Stimulated activated CD4-positive, alpha-beta T cell treated with anti-CD3 and anti-CD28 coated beads, Interleukin-12 subunit alpha, Interleukin-12 subunit beta, amount 100 ng/mL, for 4 hours (primary cell): Measurements from ENCODE around the gene TTLL13.
"Not testable (repeated sequence)": the region's sequence is repeated elsewhere in the genome, so short reads cannot be mapped to it uniquely, and the experiment has no call there.

ENCODE experiments used
- DNase-seq: peaks from one replicate; pipeline ENCODE4 v3.0.0-alpha.2; 2020

The TTLL13 gene

DNA sequence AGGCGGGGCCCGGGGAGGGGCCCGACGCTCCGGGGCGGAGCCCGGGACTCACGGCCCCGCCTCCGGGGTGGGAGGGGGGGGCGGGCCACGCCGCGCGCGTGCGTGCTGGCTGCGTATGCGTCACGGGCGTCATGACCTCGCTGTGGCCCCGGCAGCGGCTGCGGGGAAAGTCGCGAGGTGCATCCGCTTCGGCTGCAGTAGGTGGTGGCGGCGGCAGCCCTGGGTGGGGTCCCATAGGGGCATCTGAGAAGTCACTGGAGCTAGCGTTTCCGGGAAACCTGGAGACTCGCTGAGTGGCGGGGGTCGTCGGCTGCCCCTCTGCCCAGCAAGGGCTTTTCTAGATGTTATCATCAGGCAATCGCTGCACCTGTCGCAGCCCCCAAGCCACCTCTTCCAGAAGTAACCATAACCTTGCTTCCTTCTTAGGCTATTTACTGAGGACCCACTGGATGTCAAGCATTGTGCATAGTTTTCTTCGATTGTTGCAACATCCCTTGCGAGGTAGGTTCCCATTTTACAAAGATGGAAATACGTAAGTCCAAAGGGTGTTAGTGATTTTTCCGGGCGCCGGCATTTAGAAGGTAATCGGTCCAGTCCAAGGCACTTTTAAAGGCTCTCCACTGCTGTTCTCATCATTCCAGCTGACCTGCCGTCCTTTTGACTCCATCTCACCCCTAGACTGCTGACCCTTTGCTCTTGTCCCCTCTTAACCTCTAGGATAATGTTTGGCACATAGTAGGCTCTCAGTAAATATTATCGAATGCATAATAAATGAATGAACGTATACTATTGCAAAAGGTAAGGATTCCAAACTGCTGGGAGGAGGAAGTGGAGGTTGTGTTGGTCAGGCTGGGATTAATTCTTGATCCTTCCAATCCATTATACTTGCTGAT, 15.0 kb upstream of the TTLL13 start, which contains the start of gene GDPGP1:
Gene GDPGP1 (plus strand): TSS at position 114 of the 893 bp plus-strand sequence. CDS start 6,700 bp downstream, outside the sequence.
- no peak for DNase-seq

DNA sequence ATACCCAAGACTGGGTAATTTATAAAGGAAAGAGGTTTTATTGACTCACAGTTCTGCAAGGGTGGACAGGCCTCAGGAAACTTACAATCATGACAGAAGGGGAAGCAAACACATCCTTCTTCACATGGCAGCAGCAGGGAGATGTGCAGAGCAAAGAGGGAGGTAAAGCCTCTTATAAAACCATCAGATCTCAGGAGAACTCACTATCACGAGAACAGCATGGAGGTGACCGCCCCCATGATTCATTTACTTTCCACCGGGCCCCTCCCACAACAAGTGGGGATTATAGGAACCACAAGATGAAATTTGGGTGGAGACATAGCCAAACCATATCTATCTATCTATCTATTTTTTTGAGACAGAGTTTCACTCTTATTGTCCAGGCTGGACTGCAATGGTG, 10.0 kb upstream of the TTLL13 start:
- no peak for DNase-seq

DNA sequence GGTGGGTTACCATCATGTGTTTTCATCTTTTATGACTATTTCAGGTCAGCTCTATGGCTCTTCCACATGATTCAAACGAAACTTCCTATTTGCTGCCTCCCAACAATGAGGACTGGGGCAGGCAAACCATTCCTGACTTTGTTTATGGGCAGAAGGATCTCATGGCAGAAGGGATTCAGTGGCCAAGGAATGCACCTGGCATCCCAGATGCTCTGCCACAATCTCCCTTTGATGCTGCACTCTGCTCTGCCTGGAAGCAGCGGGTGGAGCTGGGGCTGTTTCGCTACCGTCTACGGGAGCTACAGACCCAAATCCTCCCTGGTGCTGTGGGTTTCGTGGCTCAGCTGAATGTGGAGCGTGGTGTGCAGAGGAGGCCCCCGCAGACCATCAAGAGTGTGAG, 8.5 kb upstream of the TTLL13 start:
- no peak for DNase-seq

DNA sequence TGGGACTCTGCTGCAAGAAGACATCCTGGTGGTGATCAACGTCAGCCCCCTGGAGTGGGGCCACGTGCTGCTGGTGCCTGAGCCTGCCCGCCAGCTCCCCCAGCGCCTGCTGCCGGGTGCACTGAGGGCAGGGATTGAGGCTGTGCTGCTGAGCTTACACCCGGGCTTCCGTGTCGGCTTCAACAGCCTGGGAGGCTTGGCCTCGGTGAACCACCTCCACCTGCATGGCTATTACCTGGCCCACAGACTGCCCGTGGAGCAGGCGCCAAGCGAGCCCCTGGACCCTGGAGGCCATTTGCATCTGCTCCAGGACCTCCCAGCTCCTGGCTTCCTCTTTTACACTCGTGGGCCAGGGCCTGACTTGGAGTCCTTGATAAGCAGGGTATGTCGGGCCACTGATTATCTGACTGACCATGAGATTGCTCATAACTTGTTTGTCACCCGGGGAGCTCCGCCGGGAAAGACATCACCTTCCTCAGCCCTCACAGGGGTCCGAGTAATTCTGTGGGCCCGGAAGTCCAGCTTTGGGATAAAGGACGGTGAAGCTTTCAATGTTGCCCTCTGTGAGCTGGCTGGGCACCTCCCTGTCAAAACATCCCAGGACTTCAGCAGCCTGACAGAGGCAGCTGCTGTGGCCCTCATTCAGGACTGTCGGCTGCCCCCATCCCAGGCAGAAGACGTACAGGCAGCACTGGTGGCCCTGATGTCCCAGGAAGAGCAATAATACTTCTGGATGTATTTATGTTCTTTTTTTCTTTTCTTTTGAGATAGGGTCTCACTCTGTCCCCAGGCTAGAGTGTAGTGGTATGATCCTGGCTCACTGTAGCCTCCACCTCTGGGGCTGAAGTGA, 7.8 kb upstream of the TTLL13 start:
- DNase-seq: no peak

DNA sequence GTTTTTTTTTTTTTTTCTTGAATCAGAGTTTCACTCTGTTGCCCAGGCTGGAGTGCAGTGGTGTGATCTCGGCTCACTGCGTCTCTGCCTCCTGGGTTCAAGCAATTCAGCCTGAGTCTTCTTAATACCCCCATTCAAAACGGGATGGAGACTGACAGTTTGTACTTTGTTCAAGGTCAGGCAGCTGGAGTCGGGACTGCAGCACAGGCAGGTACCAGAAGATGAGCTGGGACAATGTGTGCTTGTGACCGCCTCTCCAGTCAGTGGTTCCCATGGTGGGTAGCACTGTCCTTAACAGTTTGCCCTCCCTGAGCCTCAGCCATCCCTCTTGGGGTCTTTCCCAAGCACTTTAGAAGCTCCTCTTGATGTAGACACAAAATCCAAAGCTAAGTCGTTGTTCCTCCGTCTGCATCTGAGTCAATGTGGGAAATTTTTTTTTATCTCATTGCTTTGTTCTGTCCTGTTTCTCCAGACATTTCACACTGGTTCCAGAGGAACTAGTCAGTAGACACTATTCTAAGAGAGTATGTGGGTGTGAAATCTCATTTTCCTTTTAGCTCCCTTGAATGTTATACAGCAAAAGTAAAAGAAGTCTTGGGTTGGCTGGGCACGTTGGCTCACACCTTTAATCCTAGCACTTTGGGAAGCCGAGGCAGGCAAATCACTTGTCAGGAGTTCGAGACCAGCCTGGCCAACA, 5.3 kb upstream of the TTLL13 start:
- DNase-seq: no peak

DNA sequence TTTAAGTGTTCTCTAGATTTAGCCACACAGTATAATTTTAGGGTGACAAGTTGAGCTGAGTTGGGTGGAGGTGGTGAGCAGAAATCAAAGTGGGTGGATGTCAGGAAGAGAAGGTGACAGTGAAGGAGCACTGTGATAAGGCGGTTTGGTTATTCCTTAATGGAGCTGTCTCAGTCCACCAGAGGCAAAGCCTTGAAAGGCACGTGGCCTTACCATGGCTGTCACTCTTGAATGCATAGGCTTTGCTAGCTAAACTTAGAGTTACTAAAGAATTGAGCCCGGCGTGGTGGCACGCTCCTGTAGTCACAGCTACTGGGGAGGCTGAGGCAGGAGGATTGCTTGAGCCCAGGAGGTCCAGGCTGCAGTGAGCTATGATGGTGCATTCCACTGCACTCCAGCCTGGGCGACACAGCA, 560 bp upstream of the TTLL13 start:
- no peak for DNase-seq

DNA sequence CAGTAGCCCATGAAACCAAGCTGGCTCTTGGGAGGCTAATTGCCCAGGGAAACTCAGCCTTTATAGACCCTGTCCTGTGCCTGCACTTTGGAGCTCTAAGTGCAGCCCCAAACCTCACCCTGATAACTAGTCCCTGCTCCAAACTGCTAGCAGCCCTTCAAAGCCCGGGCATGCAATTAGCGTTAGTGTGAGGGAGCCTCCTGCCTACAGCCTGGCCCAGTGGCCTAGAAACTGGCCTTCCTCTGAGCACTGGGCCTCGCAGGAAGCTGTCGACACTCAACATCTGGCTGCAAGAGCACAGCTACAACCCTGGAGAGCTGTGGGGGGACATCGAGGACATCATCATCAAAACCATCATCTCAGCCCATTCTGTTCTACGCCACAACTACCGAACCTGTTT, 8.4 kb downstream of the TTLL13 start:
- no peak for DNase-seq

DNA sequence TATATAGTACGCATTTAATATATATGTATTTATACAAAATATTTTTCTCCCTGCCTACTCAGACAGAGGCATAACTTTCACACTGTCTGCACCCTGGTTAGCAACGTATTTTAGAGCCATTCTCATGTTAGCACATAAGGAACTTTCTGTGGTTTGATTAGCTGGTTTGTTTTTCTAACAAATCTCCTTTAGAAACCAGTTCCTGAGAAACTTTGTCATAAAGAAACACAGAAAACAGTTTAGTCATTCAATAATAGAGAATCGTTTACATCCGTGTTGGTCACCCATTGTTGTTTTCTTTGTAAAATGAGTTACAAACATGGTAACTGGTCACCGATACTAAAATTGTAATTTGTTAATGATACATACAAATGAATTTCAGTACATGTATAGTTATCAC, 10.2 kb downstream of the TTLL13 start:
- DNase-seq: no peak

DNA sequence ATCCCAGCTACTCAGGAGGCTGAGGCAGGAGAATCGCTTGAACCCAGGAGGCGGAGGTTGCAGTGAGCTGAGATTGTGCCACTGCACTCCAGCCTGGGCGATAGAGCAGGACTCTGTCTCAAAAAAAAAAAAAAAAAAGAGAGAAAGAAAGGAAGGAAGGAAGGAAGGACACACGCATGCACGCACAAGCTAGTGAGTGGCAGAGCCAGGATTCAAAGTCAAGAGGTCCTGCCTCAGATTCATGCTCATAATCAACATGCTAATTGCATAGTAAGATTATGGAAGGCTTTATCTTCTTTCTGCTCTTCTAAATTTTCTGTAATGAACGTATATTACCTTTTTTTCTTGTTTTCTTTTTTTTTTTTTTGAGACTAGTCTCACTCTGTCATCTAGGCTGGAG, 11.4 kb downstream of the TTLL13 start:
- not testable (repeated sequence) for DNase-seq

DNA sequence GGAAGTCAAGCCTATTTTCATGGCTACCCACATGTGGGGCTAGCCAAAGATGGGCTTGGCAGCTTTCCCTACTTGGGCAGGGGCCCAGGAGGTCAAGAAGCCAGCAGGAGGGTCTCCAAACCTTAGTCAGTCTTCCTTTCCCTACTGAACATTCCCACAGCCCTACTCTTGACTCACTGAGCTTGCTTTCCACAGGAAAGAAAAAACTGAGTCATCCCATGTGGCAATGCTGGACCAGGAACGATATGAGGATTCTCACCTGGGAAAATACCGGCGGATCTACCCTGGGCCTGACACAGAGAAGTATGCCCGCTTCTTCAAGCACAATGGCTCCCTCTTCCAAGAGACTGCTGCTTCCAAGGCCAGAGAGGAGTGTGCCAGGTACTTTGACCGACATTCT, 12.5 kb downstream of the TTLL13 start:
- DNase-seq: no peak

DNA sequence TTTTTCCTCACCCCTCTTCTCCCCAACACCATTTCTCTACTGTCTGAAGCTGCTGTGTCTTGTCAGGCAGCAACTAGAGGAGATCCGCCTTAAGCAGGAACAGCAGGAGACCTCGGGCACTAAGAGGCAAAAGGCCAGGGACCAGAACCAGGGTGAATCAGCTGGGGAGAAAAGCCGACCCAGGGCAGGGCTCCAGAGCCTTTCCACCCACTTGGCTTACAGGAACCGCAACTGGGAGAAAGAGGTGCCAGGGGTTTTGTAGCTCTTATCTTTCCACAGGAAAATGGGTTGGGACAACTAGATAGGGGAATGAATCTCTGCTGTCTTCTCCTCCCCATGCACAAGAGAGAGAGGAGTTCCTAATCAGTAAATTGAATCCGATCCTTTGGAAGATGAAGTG, 13.1 kb downstream of the TTLL13 start:
- no peak for DNase-seq

DNA sequence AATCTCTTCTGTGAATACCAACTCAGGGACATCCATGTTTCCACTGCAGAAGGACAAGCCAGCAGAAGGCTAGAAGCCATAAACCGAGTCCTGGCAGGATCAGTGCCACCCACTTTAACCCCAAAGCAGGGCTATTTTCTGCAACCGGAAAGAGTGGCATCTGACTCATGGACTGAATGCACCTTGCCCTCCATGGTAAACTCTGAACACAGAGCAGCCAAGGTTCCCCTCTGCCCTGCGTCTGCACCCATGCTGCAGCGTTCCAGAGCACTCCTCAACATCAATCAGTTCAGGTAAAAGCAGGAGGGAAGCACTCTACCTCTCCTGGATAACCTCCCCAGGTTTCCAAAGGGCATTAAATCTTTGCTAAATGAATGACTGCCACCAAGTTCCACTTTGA, 15.3 kb downstream of the TTLL13 start:
- DNase-seq: no peak

DNA sequence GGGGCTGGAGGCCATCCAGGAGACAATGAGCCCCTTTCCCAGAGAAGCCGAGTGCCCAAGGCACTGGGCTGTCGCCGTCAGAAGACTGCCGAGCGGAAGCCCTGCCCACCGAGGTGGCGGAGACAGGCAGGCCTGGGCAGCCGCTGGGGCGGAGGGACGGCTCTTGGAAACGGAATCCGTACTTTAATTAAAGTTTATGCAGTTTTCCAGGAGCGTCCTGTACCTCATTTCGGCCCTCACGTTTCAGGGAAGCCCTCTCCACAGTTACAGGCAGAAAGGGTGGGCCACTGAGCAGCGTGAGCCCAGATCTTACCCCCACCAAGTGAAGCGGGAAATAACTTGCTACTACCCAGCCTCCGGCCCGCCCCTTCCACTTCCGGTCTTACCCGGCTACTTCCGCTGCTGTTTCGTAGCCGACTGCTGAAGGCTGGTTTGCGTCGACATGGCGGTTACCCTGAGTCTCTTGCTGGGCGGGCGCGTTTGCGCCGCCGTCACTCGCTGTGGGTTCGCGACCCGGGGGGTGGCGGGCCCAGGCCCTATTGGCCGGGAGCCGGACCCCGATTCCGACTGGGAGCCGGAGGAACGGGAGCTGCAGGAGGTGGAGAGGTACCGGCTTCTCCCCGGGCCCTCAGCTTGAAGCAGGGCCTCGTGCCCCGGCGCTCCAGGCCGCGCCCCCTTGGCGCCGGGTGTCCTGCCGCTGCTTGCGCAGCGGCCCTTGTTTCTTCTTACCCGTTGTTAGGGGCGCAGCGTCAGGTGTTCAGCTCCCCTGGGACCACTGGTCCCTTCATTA, 16.1 kb downstream of the TTLL13 start, which contains the start of gene NGRN:
Gene NGRN (plus strand): TSS at position 402 of the 790 bp plus-strand sequence. CDS start 41 bp downstream, at position 443.
- DNase-seq: peak; percentile 89

DNA sequence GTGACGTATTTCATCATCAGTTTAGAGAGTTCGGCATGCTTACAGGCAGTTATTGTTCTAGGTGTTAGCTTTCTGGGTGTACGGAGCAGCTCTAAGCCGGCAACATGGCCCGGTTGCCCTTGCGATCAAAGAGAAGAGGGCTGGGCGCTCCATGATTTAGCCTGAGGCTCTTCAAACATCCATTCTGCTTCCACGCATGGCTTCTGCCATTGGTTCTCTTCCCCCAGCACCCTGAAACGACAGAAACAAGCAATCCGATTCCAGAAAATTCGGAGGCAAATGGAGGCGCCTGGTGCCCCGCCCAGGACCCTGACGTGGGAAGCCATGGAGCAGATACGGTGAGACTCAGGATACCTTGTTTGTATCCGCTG, 16.7 kb downstream of the TTLL13 start:
- peak; percentile 40 for DNase-seq

DNA sequence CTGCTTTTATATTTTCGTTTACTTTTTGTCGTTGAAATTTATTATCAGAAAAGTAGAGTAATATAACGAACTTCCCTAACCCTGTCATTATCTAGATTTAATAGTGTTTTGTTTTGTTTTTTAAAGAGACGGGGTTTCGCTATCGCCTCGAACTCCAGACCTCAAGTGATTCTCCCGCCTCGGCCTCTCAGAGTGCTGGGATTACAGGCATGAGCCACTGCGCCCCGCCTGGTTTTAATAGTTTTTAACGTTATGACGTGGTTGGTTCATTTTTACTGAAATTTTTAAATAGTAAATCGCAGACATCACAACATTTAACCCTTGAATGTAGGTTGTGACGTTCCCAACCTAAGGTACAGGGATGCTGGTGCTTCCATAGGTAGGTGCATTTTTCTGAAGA, 17.1 kb downstream of the TTLL13 start:
- DNase-seq: peak; percentile 9

DNA sequence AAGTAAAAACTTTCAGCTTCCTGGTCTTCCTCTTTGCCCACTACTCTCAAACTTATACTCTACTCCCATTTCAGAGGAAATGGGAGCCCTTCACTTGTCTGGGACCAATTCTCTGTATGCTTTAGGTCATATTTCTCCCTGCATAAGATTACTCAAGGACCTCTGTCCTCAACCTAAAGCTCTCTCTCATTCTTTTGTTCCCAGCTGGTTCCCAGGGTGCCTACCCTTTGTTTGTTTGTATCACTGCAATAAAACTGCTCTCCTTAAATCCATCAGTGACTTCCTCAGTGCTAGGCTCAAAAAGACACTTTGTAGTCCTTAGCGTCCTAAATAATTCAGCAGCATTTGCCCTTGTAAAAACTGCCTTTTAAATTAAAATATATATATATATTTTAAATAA, 19.1 kb downstream of the TTLL13 start:
- no peak for DNase-seq

DNA sequence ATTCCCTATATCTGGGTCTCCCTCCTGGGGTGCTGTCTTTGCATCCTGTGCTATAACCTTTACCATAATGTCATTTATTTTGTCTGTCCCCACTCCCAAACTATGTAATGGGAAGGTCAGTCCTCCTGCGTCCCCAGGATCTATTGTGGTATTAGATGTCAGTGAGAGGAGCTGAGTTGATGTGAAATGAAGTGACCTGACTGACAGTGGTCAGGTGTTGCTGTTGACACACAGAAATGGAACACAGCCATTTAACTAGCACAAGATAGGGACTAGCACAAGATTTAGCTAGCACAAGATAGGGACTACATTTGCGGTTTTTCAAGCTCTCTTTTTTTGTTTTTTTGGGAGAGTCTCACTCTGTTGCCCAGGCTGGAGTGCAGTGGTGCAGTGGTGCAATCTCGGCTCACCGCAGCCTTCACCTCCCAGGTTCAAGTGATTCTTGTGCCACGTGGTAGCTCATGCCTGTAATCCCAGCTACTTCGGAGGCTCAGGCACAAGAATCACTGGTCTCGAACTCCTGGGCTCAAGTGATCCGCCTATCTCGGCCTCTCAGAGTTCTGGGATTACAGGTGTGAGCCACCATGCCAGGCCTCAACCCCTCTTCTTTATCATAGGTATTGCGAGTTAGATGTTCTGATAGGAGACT, 21.3 kb downstream of the TTLL13 start:
- no peak for DNase-seq

DNA sequence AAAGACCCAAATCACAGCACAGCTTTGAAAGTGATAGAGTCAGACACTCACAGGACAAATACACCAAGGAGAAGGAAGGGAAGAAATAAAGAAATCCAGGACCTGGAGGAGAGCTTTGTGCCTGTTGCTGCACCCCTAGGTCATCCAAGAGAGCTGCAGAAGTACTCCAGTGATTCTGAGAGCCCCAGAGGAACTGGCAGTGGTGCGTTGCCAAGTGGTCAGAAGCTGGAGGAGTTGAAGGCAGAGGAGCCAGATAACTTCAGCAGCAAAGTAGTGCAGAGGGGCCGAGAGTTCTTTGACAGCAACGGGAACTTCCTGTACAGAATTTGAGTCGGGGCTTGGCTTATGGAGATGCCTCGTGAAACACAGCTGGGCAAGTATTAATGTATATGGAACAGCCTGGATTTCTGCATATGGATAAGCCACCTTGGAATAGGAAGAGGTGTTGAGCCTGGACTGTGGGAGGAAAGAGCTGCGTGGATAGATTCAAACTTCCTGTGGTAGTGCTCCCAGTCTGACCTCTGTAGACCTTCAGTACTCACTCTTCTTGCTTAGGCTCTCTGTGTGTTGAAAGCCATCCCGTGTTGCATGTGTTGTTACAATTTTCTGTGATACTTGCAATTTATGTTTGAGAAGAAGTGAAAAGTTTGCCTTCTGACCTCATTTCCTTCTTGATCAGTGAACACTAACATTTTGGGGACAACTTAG, 22.3 kb downstream of the TTLL13 start:
- no peak for DNase-seq

DNA sequence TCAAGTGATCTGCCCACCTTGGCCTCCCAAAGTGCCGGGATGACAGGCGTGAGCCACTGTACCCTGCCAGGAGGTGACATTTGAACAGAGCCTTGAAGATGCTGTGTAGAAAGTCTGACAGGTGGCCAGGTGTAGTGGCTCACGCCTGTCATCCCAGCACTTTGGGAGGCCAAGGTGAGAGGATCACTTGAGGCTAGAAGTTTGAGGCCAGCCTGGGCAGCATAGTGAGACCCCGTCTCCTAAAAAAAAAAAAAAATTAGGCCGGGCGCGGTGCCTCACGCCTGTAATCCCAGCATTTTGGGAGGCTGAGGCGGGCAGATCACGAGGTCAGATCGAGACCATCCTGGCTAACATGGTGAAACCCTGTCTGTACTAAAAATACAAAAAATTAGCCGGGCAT, 29.1 kb downstream of the TTLL13 start:
- not testable (repeated sequence) for DNase-seq

DNA sequence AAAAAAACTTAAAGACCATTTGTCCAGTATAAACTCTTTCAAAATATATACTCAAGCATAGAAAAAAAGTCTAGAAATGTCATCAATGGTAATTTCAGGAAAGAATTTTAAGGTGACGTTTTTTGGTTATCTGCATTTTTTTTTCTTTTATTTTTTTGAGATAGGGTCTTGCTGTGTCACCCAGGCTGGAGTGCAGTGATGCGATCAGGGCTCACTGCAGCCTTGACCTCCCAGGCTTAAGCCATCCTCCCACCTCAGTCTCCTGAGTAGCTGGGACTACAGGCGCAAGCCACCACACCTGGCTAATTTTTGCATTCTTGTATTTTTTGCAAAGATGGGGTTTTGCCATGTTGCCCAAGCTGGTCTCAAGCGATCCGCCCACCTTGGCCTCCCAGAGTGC, 31.4 kb downstream of the TTLL13 start:
- not testable (repeated sequence) for DNase-seq

DNA sequence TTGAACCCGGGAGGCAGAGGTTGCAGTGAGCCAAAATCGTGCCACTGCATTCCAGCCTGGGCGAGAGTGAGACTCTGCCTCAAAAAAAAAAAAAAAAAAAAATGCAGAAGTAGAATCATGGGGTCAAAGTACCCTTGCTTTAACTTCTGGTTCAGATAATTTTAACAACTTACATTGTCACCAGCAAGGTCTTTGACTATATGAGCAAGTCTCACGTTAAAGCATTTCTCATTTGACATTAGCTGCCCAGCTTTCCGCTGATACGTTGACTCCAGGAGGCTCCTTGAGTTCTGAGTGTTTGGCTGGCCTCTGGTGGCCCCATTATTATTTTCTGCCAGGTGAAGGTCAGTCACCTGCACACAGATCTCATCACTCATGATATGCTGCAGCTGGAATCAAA, 32.3 kb downstream of the TTLL13 start:
- DNase-seq: not testable (repeated sequence)
